ENCODE data around the gene KIF2C. TPM values are rescaled to one million over a fixed set of nuclear protein-coding genes. Genes with fewer than 3 reads are reported as not detected.

KIF2C gene
- 4.1 and 5.8 TPM in 2 replicates for total RNA-seq
- polyA plus RNA-seq, result 6.7 and 8.8 TPM in 2 replicates

DNA sequence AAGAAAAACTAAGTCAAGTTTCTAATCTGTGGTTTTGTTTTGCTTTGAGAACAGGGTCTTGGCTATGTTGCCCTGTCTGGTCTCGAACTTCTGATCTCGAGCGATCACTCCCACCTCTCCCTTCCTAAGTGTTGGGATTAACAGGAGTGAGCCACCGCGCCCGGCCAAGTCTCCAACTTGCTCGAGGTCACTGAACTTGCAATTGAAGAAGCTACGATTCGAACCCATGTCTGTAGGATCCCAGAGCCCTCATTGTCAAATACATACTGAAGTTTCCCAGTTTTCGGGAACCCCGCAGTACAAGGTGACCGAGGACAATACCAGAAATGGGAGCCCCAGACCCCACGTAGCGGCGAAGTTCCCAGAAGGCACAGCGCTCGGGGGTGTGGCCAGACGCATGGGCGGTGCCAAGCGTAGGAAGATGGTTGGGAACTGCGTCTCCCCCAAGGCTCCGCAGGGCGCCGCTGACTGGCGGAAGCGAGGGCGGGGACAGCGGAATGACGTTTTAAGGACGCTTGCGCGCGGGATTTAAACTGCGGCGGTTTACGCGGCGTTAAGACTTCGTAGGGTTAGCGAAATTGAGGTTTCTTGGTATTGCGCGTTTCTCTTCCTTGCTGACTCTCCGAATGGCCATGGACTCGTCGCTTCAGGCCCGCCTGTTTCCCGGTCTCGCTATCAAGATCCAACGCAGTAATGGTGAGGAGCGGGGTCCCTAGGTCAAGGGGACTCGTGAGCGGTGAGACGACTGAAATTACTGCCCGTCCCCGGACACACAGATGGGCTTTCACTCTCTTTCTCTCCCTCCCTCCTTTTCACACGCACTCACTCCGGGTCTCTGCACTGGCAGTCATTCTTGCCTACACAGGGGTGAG is at the start of gene KIF2C:
TSS of gene KIF2C (plus strand) at position 531 of the 872 bp plus-strand sequence. CDS start at position 627, 96 bp downstream.
- H3K4me3 ChIP-seq, result peak within 1 kb of the TSS; percentile 63
- peak within 1 kb of the TSS; percentile 85 for H3K27ac ChIP-seq
- WGBS (ENCODE audit: low lambda C conversion rate, missing lambda C conversion rate), result 4% methylated on average over 57 of the region's 57 CpGs
- no peaks in the 10 kb centered on the region for H3K9me2 ChIP-seq (replicated peaks; ENCODE audit: insufficient read depth)
- H3K9me3 ChIP-seq (ENCODE audit: low read depth), result no peaks in the 10 kb centered on the region
- no peaks in the 10 kb centered on the region for H3K27me3 ChIP-seq
- peaks cover 3% of the 10 kb centered on the region for H3K4me1 ChIP-seq (ENCODE audit: insufficient read depth)
- peak within 1 kb of the TSS; percentile 79 for H2AFZ ChIP-seq
- H3K79me2 ChIP-seq, result peaks cover 10% of the 10 kb centered on the region
- DNase-seq (ENCODE audit: low spot score), result peak; percentile 99
- H4K20me1 ChIP-seq (ENCODE audit: insufficient read depth, poor library complexity, severe bottlenecking), result no peaks in the 10 kb centered on the region
- H3K36me3 ChIP-seq (replicated peaks; ENCODE audit: insufficient read depth, low read depth), result no peaks in the 10 kb centered on the region
- peak within 1 kb of the TSS; percentile 83 for H3K4me2 ChIP-seq
- TF ChIP-seq, protein P1, sequence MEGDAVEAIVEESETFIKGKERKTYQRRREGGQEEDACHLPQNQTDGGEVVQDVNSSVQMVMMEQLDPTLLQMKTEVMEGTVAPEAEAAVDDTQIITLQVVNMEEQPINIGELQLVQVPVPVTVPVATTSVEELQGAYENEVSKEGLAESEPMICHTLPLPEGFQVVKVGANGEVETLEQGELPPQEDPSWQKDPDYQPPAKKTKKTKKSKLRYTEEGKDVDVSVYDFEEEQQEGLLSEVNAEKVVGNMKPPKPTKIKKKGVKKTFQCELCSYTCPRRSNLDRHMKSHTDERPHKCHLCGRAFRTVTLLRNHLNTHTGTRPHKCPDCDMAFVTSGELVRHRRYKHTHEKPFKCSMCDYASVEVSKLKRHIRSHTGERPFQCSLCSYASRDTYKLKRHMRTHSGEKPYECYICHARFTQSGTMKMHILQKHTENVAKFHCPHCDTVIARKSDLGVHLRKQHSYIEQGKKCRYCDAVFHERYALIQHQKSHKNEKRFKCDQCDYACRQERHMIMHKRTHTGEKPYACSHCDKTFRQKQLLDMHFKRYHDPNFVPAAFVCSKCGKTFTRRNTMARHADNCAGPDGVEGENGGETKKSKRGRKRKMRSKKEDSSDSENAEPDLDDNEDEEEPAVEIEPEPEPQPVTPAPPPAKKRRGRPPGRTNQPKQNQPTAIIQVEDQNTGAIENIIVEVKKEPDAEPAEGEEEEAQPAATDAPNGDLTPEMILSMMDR (IDR thresholded peaks at IDR 0.05; ENCODE audit: poor library complexity), result no peak
- TF ChIP-seq EZH2phosphoT487 (IDR thresholded peaks at IDR 0.05; ENCODE audit: low read depth, severe bottlenecking, unreplicated experiment), result no peak

DNA sequence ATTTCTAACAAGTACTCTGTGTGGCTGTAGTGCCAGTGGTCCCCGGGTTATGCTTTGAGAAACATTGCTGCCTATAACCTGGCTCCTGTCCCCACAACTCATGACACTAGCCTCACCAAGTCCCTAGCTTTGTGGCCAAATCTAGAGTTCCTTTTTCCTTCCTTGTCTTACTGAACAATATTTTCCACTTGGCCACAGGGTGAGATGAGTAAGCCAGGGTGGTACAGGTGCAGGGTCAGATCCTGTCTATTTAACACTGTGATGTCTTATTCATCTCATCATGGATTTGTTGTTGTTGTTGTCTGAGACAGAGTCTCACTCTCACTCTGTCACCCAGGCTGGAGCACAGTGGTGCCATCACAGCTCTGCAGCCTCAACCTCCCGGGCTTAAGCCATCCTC is 46.5 kb upstream of the KIF2C start:
- Histone ChIP-seq H3K27me3 (no peaks in the 10 kb centered on the region), H3K9me3 (ENCODE audit: low read depth) (no peaks in the 10 kb centered on the region), H3K4me2 (no peak overlapping the region), H3K9me2 (replicated peaks; ENCODE audit: insufficient read depth) (no peaks in the 10 kb centered on the region), H2AFZ (no peak overlapping the region), H3K27ac (no peak overlapping the region), H3K36me3 (replicated peaks; ENCODE audit: insufficient read depth, low read depth) (no peaks in the 10 kb centered on the region), H3K4me3 (no peak overlapping the region), H3K79me2 (no peaks in the 10 kb centered on the region), H3K4me1 (ENCODE audit: insufficient read depth) (no peaks in the 10 kb centered on the region), H4K20me1 (ENCODE audit: insufficient read depth, poor library complexity, severe bottlenecking) (no peaks in the 10 kb centered on the region)
- TF ChIP-seq EZH2phosphoT487 (IDR thresholded peaks at IDR 0.05; ENCODE audit: low read depth, severe bottlenecking, unreplicated experiment) (no peak), EZH2 (IDR thresholded peaks at IDR 0.05; ENCODE audit: borderline replicate concordance) (no peak)
- TF ChIP-seq, protein P1 (IDR thresholded peaks at IDR 0.05; ENCODE audit: poor library complexity), result no peak
- no peak for DNase-seq (ENCODE audit: low spot score)
- 69% methylated on average over 2 of the region's 2 CpGs for WGBS (ENCODE audit: low lambda C conversion rate, missing lambda C conversion rate)

DNA sequence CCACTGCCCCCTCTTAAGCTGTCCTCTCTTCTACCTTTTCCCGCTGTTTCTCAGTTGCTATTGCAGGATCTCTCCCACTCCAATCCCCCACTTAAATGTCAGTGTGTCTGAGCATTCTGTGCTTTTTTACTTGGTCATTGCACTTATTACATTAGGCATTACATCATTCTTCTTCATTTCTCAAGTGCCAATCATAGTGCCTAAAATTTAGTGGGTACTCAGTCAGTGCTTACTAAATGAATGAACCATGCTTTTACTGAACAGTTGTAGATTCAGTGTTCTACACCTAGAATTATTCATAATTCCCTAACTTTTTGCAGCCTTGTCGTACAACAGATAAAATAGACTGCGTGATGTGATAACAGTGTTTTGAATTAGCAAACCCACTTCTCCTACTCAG is 45.7 kb upstream of the KIF2C start:
- WGBS (ENCODE audit: low lambda C conversion rate, missing lambda C conversion rate), result 98% methylated on average over 3 of the region's 3 CpGs

More for the DNA sequence above, 45.7 kb upstream of the KIF2C start:
- Histone ChIP-seq H3K4me1 (ENCODE audit: insufficient read depth) (no peaks in the 10 kb centered on the region), H3K27ac (no peak overlapping the region), H4K20me1 (ENCODE audit: insufficient read depth, poor library complexity, severe bottlenecking) (no peaks in the 10 kb centered on the region), H3K4me3 (no peak overlapping the region), H3K4me2 (no peak overlapping the region), H3K27me3 (no peaks in the 10 kb centered on the region), H3K36me3 (replicated peaks; ENCODE audit: insufficient read depth, low read depth) (no peaks in the 10 kb centered on the region), H2AFZ (no peak overlapping the region), H3K9me2 (replicated peaks; ENCODE audit: insufficient read depth) (no peaks in the 10 kb centered on the region), H3K79me2 (no peaks in the 10 kb centered on the region), H3K9me3 (ENCODE audit: low read depth) (no peaks in the 10 kb centered on the region)
- TF ChIP-seq, protein P1 (IDR thresholded peaks at IDR 0.05; ENCODE audit: poor library complexity), result no peak
- TF ChIP-seq EZH2phosphoT487 (IDR thresholded peaks at IDR 0.05; ENCODE audit: low read depth, severe bottlenecking, unreplicated experiment) (no peak), EZH2 (IDR thresholded peaks at IDR 0.05; ENCODE audit: borderline replicate concordance) (no peak)
- DNase-seq (ENCODE audit: low spot score), result no peak

Data from hepatocyte (in vitro differentiated cells).